BE2C (cell line): ENCODE results near the gene LIN52.

Experiments
- DNase-seq: peaks from one replicate; pipeline ENCODE4 v3.0.0-alpha.2; 2020
- H3K27me3 ChIP-seq: fragments of 250-450 bp; sonication (Bioruptor Pico); 2 replicates; pipeline ENCODE4 v1.5.1; 2020; ENCODE audit warnings: mild to moderate bottlenecking
- H3K36me3 ChIP-seq: fragments of 250-450 bp; sonication (Bioruptor Pico); 2 replicates; pipeline ENCODE4 v1.5.1; 2020; ENCODE audit warnings: mild to moderate bottlenecking
- H3K4me1 ChIP-seq: fragments of 250-450 bp; sonication (Bioruptor Pico); 2 replicates; pipeline ENCODE4 v1.5.1; 2020
- H3K4me3 ChIP-seq: 2 replicates; pipeline ENCODE4 v1.5.1; 2011; ENCODE audit warnings: low read depth, low read length
- H3K9me3 ChIP-seq: fragments of 250-450 bp; sonication (Bioruptor Pico); 2 replicates; pipeline ENCODE4 v1.5.1; 2020
- TF ChIP-seq, protein P1 (sequence below): IDR thresholded peaks from 2 replicates; pipeline ENCODE4 v1.5.1; 2012; ENCODE audit warnings: mild to moderate bottlenecking, low read depth, low read length

LIN52 gene

GRCh38 chr14:74220991-74221390 is 136.2 kb downstream of the LIN52 start:
- TF ChIP-seq, protein P1, sequence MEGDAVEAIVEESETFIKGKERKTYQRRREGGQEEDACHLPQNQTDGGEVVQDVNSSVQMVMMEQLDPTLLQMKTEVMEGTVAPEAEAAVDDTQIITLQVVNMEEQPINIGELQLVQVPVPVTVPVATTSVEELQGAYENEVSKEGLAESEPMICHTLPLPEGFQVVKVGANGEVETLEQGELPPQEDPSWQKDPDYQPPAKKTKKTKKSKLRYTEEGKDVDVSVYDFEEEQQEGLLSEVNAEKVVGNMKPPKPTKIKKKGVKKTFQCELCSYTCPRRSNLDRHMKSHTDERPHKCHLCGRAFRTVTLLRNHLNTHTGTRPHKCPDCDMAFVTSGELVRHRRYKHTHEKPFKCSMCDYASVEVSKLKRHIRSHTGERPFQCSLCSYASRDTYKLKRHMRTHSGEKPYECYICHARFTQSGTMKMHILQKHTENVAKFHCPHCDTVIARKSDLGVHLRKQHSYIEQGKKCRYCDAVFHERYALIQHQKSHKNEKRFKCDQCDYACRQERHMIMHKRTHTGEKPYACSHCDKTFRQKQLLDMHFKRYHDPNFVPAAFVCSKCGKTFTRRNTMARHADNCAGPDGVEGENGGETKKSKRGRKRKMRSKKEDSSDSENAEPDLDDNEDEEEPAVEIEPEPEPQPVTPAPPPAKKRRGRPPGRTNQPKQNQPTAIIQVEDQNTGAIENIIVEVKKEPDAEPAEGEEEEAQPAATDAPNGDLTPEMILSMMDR = no peak
- Histone ChIP-seq H3K27me3 (peaks cover 64% of the 10 kb centered on the region), H3K4me1 (no peaks in the 10 kb centered on the region), H3K9me3 (no peaks in the 10 kb centered on the region), H3K4me3 (no peak overlapping the region), H3K36me3 (no peaks in the 10 kb centered on the region)
- no peak for DNase-seq

- H3K4me3 ChIP-seq = no peak overlapping the region
- peaks cover 61% of the 10 kb centered on the region for H3K27me3 ChIP-seq
- TF ChIP-seq, protein P1 = no peak
- no peaks in the 10 kb centered on the region for H3K36me3 ChIP-seq
- H3K4me1 ChIP-seq = no peaks in the 10 kb centered on the region
- H3K9me3 ChIP-seq = no peaks in the 10 kb centered on the region
- no peak for DNase-seq
Observed at GRCh38 chr14:74221741-74222140, 137.0 kb downstream of the LIN52 start.

GRCh38 chr14:74223016-74223415 is 138.3 kb downstream of the LIN52 start:
- TF ChIP-seq, protein P1 = no peak
- no peak overlapping the region for H3K4me3 ChIP-seq
- no peaks in the 10 kb centered on the region for H3K36me3 ChIP-seq
- peaks cover 64% of the 10 kb centered on the region for H3K27me3 ChIP-seq
- H3K9me3 ChIP-seq = no peaks in the 10 kb centered on the region
- no peak for DNase-seq
- no peaks in the 10 kb centered on the region for H3K4me1 ChIP-seq

DNA sequence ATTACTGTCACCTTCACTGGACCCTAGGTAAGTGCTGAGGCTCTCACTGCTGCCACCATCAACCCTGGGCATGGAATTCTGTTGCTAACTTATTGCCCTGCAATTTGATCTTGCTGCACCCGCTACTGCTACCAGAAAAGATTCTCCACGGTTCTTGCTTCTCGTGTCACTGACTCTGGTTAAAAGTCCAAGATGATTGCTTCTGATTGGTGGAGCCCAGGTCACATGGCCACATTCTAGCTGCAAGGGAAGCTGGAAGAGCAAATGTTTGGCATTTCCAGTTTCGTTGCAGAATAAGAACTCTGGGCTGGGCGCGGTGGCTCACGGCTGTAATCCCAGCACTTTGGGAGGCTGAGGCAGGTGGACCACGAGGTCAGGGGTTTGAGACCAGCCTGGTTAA is 147.0 kb downstream of the LIN52 start:
- no peaks in the 10 kb centered on the region for H3K4me1 ChIP-seq
- H3K4me3 ChIP-seq = no peak overlapping the region
- no peaks in the 10 kb centered on the region for H3K9me3 ChIP-seq
- H3K27me3 ChIP-seq = peaks cover 68% of the 10 kb centered on the region
- no peaks in the 10 kb centered on the region for H3K36me3 ChIP-seq
- TF ChIP-seq, protein P1 = no peak
- no peak for DNase-seq

DNA sequence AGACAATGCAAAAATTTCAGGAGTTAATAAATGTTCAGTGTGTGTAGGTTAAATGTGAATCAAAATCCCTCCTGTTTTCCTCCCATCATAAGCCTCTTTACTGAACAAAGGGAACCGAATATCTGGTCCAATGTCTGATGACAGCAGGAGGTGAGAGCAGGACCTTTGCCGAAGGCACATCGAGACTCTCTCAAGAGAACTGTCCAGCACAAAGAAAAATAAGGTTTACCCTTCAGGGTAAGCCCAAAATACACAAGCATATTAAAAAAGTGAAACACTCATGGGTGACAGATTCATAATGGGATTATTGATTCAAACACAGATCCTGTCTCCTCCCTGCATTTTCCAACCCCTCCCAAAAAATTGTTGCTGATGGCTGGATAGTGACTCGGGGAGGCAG is 150.3 kb downstream of the LIN52 start:
- no peak overlapping the region for H3K4me3 ChIP-seq
- peaks cover 69% of the 10 kb centered on the region for H3K27me3 ChIP-seq
- no peaks in the 10 kb centered on the region for H3K4me1 ChIP-seq
- no peak for DNase-seq
- H3K36me3 ChIP-seq = no peaks in the 10 kb centered on the region
- TF ChIP-seq, protein P1 = no peak
- H3K9me3 ChIP-seq = no peaks in the 10 kb centered on the region

DNA sequence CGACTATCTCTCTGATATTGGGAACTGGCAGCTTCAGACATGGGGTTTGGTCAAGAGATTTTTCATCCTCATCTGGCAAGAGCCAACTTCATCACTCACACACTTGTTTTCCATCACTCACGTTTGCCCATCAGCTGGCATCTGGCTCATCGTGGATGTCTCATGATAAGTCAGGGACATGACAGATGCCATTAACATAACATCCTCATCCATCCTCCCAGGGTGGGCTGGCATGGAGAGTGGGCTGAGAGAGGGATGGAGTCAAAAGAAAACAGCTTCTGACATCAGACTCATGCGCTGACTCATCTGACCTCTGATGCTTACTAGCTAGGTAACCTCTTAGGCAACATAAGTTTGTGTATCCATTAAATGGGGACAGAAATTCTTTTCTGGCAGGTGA is 152.7 kb downstream of the LIN52 start:
- no peak for DNase-seq
- no peak overlapping the region for H3K4me3 ChIP-seq
- H3K4me1 ChIP-seq = no peaks in the 10 kb centered on the region
- no peaks in the 10 kb centered on the region for H3K9me3 ChIP-seq
- TF ChIP-seq, protein P1 = no peak
- H3K27me3 ChIP-seq = peaks cover 83% of the 10 kb centered on the region
- no peaks in the 10 kb centered on the region for H3K36me3 ChIP-seq
